Measurements from ENCODE around the gene WDR20. TPM values are rescaled to one million over a fixed set of nuclear protein-coding genes. Genes with fewer than 3 reads are reported as not detected.

The WDR20 gene
- total RNA-seq, 1 donor from 2014 or later = 17.5 TPM

DNA sequence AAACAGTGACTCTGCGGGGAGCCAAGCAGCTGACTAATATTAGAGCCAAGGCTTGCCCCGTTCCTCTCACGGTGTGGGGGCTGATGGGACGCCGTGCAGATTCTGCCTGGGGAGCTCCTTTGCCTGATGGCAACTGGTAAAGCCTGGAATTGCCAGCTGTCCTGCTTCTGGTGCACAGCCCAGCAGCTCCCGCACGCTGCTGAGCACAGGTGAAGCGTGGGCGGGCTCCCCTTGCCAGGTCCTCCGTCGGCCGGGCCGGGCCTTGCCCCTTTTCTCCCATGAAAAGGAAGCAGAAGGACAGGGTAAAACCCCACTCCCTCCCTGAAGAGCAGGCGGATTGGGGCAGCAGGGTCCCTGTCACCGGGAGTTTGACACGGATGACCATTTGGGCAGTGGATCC is 79.0 kb downstream of the WDR20 start:
- DNase-seq (ENCODE audit: low read depth in 2 of 2) = no peak

DNA sequence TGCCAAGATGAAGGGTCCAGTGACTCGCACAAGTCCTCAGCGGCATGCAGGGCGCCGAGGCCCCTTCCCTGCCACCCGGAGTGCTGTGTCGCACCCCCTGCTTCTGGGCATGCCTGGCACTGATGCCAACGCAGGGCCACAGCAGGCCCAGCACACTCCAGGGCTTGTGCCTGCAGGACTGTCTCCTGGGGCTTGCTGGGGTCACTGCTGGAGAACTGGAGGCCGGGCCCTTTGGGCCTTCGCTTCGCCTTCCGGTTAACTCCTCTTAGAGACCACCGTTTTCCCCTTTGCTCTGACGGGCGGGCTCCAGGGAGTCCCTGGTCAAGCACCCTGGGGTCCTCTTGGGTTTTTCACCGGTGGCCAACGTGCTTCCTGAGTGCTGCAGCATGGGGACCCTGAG is 79.6 kb downstream of the WDR20 start:
- no peak for DNase-seq (ENCODE audit: low read depth in 2 of 2)

DNA sequence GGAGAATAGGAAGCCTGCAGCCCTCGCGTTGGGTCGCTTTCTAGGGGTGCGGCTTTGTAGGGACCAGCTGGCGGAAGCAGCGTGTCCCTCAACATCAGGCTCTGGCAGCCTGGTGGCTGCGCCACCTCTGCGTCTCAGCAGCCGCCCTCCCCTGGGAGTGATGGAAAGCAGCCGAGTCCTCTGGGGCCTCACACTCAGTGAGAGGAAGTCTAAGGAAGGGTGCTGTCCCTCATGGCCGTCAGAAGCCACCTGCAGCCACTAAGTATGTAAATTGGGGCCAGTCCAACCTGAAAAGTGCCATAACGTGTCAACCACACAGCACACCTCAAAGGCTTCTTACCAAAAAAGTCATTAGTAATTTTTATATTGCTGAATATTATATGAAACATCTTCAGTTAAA is 80.3 kb downstream of the WDR20 start:
- DNase-seq (ENCODE audit: low read depth in 2 of 2) = no peak

DNA sequence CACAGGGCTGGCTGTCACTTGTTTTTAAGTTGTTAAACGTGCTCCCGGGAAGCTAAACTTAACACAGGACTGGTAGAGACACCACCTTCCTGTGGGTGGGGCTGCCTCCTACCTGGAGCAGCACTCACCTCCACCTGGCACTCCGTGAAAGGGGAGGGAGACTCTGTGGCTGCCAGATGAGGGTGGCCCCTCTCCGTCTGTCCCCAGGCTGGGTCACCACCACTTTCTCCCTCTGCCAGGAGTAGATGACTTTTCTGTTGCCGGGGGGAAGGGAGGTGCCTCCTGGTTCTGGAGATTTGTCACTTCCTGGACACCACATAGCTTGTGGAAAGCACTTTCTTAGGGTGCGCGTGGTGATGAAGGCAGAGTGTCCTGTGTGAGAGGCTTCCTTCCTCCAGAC is 81.3 kb downstream of the WDR20 start:
- DNase-seq (ENCODE audit: low read depth in 2 of 2) = peak in 1 of 2 donors; percentile 83

DNA sequence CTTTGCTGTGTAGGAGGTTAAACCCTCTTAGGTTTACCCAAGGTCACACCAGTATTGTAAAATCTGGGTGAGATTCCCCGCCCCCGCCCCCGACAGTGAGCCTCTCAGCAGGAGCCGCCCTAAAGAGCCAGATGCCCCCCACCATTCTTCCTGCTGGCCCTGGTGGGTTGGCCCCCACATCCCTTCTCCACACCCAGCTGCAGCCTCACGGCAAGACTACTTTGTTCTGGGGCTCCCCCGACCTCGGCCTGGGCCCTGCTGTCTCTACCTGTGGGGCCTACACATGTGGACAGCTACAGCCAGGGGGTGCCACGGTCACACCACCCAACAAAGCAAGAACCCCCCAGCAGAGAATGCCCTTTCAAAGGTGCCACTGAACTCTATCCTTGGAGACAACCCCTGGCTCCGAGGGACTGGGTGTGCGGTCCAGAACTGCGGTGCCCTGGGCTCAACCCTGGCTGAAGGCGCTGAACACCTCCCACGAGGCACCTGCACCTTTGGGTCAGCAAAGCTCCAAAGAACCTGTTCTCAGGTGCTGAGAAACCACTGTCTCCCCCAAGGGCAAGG is 82.4 kb downstream of the WDR20 start:
- no peak for DNase-seq (ENCODE audit: low read depth in 2 of 2)

DNA sequence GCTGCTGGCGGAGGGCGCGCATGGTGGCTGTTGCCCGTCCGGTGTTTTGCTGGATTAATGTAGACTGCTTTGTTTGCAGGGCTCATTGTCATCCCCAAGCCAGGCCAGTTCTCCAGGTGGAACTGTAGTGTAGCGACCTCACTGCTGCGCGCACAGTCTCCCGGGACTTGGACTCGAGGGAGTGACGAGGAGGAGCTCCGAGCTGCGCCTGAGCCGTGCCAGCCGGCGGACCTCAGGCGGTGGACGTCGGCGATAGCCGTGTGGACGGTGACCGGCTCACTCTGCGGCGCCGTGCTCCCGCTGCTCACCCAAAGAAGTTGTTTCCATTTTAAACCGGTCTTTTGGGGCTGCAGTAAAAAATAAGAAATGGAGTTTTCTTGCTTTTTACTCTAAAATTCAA is 83.1 kb downstream of the WDR20 start:
- no peak for DNase-seq (ENCODE audit: low read depth in 2 of 2)

DNA sequence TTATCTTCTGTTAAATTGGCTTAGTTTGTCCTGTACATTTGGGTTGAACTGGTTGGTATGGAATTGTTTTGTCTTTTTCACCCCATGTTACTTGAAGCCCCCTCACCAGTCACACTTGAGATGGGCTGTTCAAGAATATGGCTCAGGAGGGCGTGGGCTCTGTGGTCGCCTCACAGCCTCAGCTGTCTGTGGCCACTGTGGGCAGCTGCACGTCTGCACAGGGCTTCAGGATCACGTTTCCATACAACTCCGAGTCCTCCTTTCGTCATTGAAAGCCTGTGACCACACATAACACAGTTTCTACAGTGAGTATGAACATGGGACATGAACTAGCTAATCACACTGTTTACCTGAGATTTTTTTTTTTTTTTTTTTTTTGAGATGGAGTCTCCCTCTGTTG is 84.0 kb downstream of the WDR20 start:
- no peak for DNase-seq (ENCODE audit: low read depth in 2 of 2)

DNA sequence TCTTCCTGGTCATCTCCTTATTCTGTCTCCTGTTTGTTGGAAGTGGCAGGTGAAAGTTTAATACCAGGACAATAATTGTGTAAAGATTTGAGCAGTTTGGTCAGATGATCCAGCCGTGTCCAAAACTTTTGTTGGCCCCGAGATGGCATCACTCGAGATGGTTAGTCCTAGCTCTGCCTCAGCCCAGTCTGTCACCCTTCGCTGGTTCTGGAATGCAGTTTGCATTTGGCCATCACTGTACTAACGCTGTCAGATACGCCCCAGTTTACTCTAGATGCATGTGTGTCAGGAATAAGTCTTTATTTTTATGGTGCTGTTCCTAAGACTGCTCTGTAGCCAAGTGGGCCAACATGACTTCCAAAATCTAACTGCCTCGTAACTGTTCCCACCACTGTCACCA is 85.7 kb downstream of the WDR20 start:
- no peak for DNase-seq (ENCODE audit: low read depth in 2 of 2)

DNA sequence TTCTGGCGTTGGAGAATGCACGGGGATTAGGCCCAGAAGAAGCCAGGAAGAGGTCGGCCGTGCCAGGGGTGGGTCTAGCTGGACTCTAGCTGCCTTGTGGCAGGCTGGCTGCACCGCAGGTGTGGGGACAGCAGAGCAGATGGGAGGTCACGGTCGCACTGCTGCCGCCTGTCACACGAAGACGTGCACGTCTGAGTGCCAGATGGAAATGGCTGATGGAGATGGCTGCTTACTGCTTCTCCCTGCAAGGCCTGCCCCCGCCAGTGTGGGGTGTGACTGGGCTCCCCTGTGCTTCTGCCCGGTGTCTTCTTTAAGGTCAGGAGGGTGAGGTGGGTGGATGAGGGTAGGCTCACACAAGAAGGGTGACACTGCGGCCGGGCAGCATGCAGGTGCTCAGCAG is 86.2 kb downstream of the WDR20 start:
- DNase-seq (ENCODE audit: low read depth in 2 of 2) = no peak

DNA sequence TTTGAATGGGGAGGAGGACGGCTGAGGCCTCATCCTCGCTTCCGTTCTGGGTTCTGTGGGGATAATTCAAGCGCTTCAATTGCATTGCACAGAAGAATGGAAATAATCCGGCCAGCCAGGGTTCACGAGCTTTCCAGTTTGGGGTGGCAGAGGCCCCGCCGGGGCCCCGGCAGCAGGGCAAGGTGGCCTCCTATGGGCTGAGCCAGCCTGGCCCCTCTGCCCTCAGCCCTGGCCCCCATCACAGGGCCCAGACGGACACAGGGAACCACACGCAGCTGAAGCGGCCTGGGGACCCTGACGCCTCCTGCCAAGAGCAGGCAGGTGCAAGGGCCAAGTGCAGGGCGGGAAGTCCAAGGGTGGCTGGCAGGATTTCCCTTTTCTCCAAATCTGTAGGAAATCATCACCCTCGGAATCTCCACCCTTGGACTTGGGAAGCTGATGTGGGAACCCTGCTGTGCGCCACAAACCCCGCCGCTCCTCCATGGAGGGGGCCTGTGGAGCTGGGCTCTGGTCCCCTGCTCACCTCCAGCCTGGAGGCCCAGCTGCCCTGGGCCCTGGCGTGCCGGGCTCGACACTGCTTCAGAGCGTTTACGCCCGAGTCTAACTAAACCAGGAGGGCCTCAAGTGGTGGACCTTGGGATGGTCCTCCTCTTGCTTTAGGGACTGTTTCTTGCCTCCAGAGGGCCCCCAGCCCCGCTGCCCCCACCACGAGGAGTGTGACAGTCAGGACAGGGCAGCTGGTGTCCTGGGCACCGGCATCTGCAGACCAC is 86.8 kb downstream of the WDR20 start:
- DNase-seq (ENCODE audit: low read depth in 2 of 2) = no peak

DNA sequence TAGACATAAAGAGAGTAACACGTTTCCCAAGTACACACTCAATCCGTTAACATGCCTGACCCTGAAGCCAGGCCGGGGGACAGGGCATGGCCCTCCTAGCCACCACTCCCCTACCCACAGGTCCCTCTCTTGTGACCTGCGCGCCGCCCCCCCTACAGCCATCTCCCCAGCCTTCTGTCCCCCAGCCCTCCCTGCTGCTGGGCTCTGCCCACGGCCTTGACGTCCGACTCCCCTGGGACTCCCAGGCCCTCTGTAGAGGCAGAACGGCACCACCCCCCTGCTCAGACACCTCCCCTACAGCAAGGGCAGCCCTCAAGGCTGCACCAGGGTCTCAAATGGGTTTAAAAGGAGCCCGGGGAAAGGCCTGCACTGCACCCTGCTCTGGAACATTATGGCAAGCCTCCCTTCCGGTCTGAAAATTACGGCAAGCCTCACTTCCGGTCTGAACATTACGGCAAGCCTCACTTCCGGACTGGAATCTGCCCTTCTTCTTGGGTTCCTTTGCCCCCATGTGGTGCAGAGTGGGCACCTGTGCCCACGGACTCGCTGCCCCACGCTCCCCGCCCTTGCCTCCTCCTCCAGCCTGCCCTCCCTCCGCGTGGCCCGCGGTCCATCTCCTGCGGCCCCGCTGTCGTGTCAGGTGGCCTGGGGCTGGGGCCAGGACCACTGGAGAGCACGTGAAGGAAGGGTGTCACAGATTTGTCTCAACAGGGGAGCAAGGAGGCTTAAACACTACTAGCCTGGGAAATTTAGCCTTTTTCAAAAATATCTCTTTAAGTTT is 87.7 kb downstream of the WDR20 start:
- DNase-seq (ENCODE audit: low read depth in 2 of 2) = no peak

DNA sequence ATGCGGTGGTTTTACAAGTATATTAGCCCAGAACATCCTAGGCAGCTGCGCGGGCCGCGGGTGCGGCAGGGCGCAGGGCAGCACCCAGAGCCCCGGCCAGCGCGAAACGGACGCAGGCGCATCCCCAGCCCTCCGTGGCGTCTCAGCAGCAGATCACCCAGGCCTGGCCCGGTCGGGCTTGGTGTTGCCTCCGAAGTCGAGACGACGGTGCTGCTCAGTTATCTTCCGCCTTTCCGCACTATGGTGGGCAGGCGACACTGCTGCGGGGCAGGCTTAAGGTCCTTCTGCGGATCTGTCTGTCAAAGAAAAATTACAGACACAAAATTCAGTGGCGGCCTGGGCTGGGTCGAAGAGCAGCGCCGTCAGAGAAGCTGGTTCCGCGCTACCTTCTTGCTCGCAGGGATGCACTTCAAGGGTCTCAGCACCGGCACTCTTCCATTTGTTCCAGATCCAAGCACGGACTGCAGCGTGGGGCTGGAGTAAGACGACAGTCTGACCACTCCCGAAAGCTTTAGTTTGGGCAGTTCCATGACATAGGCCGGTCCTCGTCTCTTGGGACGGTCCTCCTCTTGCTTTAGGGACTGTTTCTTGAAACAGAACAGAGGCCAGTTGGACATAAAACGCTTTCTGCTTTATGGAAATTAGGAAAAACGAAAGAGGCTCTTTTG is 89.5 kb downstream of the WDR20 start:
- DNase-seq (ENCODE audit: low read depth in 2 of 2) = no peak

DNA sequence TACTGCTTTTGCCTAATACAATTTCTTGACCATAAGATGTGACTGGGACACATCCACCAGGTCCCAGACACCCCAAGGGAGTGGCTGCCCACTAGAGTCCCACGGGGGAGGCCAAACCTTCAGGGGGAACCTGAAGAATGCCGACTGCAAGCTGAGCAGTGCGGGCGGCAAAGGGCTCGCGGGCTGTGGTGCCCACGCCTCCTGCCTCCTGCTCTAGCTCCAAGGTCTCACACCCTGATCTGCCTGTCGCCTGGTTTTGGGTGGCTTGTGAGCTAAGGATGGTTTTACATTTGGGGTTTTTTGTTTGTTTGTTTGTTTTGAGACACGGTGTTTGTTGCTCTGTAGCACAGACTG is 90.0 kb downstream of the WDR20 start:
- DNase-seq (ENCODE audit: low read depth in 2 of 2) = no peak

DNA sequence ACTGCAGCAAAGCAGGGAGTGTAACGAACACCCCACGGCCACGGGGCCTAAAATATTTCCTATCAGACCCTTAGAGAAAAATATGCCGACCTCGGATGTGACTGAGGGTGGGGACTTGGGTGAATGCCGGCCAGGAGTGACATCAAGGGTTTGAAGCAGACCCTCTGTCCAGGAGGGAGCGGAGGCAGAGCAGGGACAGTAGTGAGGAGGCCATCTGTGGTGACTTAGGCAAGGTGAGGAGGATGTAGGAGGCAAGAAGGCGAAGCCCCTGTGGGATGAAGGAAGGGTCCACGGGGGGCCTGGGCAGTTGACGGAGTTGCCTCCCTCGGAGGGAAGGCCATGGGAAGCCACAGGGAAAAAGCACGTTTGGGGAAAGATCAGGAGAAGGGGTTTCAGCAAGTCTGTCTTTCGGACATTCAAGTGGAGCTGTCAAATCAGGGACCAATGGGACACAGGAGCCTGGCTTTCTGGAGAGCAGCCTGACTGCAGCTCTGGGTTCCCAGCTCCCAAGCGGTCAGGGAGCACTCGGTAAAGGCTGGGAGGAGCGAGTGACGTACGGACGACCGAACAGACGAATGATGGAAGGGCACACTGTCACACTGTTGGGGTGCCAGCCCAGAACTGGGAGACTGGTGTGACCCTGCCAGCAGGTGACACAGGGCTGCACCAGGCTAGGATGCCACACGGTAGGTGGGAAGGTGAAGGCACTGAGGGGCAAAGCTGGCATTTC is 90.9 kb downstream of the WDR20 start:
- no peak for DNase-seq (ENCODE audit: low read depth in 2 of 2)

DNA sequence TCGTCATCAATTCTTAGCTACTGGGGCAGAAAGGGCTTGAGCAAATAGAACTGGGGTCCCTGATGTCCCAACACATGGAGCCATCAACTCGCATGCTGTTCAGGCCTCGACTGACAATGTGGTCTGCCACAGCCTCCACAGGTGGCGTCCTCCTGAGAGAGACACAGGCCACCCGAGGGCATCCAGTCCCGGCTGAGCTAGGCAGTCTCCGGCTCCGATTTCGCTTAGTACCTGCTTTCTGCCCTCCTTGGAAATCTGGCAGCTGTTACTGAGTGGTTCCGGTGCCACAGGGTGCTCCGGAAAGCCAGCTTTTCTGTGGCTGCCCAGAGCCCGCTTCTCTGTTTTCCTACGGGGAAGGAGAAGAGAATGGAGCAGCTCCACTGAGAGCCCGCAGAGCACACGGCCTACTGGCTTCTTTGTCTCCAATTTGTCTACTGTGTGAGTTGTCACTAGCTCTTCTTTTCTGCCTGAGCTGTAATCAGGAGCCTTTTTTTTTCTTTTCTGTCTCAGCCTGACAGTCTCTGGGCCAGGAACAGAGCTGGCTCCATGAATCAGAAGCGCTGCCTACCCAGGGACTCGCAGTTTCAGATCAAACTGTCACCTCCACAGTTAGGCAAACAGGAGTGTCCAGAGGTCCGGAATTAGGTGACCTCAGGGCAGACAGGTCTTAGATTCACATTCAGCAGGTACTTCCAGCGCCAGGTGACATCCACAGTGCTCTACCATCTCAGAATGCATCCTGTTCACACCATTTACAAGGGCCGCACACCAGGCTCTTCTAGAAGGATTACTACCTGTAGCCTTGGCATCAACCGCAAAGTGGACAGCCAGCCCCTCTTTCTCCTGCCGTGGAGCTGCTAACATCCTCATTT is 92.0 kb downstream of the WDR20 start:
- no peak for DNase-seq (ENCODE audit: low read depth in 2 of 2)

DNA sequence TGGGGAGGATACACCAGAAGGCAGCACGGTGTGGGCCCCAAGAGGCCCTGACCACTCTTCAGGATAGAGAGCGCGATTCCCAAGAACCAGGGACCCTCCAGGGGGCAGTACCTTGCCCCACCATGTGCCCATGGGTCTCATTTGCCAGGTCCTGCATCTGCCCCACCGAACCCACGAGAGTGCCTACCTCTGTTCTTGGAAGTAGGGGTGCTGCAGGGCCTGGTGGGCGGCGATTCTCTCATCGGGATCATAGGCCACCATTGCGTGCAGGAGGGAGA is 92.6 kb downstream of the WDR20 start:
- no peak for DNase-seq (ENCODE audit: low read depth in 2 of 2)

DNA sequence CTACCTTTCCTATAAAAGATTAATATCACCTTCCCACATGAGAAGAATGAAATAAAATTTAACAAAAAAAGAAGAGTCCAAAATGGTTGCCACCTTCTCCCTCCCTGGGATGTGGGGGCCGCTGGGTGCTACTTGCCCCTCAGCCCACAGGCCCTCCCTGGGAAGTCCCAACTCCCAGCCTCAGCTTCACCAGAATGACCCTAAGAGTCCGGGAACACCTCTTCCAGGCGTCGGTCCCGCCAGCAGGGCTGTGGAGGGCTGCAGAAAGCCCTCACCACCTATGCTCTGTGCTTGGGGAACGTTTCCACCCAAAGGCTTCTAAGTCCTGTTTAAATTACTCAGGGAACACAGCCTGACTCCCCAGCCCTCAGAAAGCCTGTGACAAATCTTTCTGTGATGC is 93.4 kb downstream of the WDR20 start:
- no peak for DNase-seq (ENCODE audit: low read depth in 2 of 2)

DNA sequence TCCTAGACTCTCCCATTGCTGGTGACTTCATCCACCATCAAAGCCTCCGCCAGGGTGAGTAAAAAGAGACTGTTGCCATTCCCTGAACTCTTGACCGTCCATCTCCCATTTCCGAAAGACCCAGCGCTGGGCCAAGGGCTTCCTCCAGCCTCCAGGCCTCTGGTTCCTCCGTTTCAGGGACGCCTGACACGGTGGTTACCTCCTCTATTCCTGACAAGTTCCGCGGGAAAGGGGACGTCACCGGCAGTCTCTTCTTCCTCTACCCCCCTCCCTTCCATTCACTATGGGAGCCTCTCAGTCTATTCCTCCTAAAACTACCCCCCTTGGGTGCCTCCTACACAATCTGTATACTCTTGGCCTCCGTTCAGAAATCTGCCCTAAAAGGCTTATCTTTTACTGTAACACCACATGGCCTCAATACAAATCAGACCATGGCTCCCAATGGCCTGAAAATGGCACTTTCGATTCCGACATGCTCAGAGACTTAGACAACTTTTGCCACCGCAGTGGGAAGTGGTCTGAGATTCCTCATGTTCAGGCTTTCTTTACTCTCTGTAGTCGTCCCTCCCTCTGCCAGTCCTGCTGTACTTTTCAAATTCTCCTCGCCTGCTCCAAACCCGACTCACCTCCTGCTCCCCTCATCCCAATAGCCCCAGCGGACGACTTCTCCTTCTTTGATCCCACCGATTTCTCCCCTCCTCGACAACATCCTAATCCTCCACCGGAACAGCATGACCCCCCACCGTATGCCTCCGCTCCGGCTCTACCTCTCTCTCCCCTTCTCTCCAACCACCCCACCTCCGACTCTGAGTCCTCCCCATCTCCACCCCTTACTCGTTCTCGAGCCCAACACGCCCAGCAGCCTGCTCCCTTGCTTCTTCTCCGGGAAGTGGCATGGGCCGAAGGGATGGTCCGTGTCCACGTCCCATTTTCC is 94.9 kb downstream of the WDR20 start:
- DNase-seq (ENCODE audit: low read depth in 2 of 2) = no peak

DNA sequence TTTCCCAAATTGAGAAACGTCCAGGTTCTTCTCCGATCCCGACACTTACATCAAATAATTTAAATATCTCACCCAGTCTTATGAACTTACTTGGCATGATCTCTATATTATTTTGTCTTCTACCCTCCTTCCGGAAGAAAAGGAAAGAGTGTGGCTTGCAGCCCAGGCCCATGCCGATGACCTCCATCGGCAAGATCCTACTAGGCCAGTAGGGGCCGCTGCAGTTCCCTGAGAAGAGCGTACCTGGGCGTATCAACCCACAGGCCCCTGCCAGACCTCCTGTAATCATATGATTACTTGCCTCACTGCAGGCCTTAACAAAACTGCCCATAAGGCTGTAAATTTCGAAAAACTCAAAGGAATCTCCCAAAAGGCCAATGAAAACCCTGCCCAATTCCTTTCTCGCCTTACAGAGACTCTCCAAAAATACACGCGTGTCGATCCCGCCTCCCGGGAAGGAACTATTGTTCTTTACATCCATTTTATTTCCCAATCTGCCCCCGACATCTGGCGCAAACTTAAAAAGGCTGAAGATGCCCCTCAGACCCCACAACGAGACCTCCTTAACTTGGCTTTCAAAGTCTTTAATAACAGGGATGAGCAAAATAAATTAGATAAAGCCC is 95.7 kb downstream of the WDR20 start:
- DNase-seq (ENCODE audit: low read depth in 2 of 2) = peak; percentile 79 to 88
